Skeletal muscle tissue (tissue), 4 donors: ENCODE results near the gene DRAXIN. TPM values are rescaled to one million over a fixed set of nuclear protein-coding genes. Genes with fewer than 3 reads are reported as not detected.

Source experiments
- H3K27ac ChIP-seq: one replicate; pipeline ENCODE4 v1.7.0; 2013; ENCODE audit warnings: mild to moderate bottlenecking, low read depth, low read length, inconsistent platforms
- H3K27me3 ChIP-seq, 3 donors: one replicate each; pipeline ENCODE4 v1.7.0; 2013; ENCODE audit warnings: low read length in 3 of 3; ENCODE audit not compliant: control insufficient read depth in 3 of 3, insufficient read depth in 3 of 3
- H3K36me3 ChIP-seq, 3 donors: one replicate each; pipeline ENCODE4 v1.7.0; 2013; ENCODE audit warnings: low read length in 3 of 3; ENCODE audit not compliant: control insufficient read depth in 3 of 3, insufficient read depth in 3 of 3
- H3K4me1 ChIP-seq, 3 donors: one replicate each; pipeline ENCODE4 v1.7.0; 2013; ENCODE audit warnings: low read length in 3 of 3, mild to moderate bottlenecking in 3 of 3; ENCODE audit not compliant: control insufficient read depth in 3 of 3, insufficient read depth in 3 of 3
- H3K4me3 ChIP-seq, 3 donors: one replicate each; pipeline ENCODE4 v1.7.0; 2013; ENCODE audit warnings: low read length in 3 of 3
- H3K9ac ChIP-seq, 3 donors: one replicate each; pipeline ENCODE4 v1.7.0; 2013; ENCODE audit warnings: low read length in 3 of 3, mild to moderate bottlenecking in 3 of 3, moderate library complexity in 2 of 3, low read depth in 1 of 3
- H3K9me3 ChIP-seq, 3 donors: one replicate each; pipeline ENCODE4 v1.7.0; 2013; ENCODE audit warnings: low read length in 3 of 3; ENCODE audit not compliant: control insufficient read depth in 3 of 3
- total RNA-seq: library from RNA; depleted of rRNA; stranded (reverse); fragments of >200 nt; gene quantifications from one replicate; pipeline ENCODE4 v1.2.3, GENCODE V29; 2014
- donor health status: Osteomylitis.

Gene DRAXIN
- total RNA-seq, 1 donor from 2014 or later: not detected

- Histone ChIP-seq H3K4me1 (peaks cover 0 to 4% (median 3%) of the 10 kb centered on the region in 3 donors), H3K36me3 (no peaks in the 10 kb centered on the region), H3K27ac (no peak overlapping the region), H3K9ac (no peak overlapping the region), H3K4me3 (no peak overlapping the region), H3K9me3 (no peaks in the 10 kb centered on the region), H3K27me3 (peaks cover 12 to 24% (median 20%) of the 10 kb centered on the region in 3 donors)
These were observed 74.3 kb downstream of the DRAXIN start for GRCh38 chr1:11765661-11766428.

GRCh38 chr1:11766429-11766776, 74.9 kb downstream of the DRAXIN start:
- peaks cover 8 to 20% (median 15%) of the 10 kb centered on the region in 3 donors for H3K27me3 ChIP-seq

DNA sequence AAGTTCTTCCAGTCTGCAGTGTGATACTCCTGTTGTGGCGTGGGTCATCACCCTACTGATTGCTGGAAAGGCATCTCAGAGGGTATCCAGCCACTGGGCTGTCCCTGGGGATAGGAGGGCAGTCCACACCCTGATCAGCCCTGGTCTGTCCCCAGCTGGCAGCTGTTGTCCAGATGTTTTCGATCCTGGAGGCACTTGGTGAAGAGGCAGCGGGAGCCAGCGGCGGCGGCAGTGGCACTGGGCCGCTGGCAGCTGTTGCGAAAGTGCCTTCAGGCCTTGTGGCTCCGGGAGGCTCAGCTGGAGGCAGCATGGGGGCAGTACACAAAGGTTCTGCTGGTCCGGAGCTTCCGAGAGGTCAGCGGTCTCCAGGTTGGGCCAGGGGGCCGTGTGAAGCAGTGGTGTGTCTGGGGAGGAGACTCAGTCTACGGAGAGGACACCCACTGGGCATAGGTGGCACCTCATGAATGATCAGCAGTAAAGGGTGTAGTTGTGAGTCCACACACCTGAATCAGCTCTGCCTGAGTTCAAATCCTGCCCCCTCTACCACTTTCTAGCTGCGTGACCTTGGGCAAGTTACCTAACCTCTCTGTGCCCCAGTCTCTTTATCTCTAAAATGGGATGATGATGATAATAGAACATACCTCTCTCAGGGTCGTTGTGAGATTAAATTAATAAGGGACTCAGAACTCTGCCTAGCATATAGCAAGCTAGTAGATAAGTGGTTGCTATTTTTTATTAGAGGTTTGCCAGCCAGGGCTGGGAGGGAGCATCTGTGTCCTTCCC, 76.6 kb downstream of the DRAXIN start:
- Histone ChIP-seq H3K27ac (no peak overlapping the region), H3K4me1 (no peaks in the 10 kb centered on the region), H3K9me3 (no peaks in the 10 kb centered on the region), H3K4me3 (no peak overlapping the region), H3K9ac (no peak overlapping the region), H3K36me3 (no peaks in the 10 kb centered on the region), H3K27me3 (peaks cover 0 to 4% (median 0%) of the 10 kb centered on the region in 3 donors)

More at GRCh38 chr1:11766429-11766776, 74.9 kb downstream of the DRAXIN start:
- peaks cover 0 to 4% (median 3%) of the 10 kb centered on the region in 3 donors for H3K4me1 ChIP-seq
- no peaks in the 10 kb centered on the region for H3K36me3 ChIP-seq
- H3K9ac ChIP-seq: no peak overlapping the region
- H3K9me3 ChIP-seq: no peaks in the 10 kb centered on the region
- H3K27ac ChIP-seq: no peak overlapping the region
- no peak overlapping the region for H3K4me3 ChIP-seq

- no peak overlapping the region for H3K27ac ChIP-seq
- no peaks in the 10 kb centered on the region for H3K9me3 ChIP-seq
- no peaks in the 10 kb centered on the region for H3K4me1 ChIP-seq
- no peak overlapping the region for H3K4me3 ChIP-seq
- no peaks in the 10 kb centered on the region for H3K36me3 ChIP-seq
- no peak overlapping the region for H3K9ac ChIP-seq
- H3K27me3 ChIP-seq: no peaks in the 10 kb centered on the region
These were observed 77.3 kb downstream of the DRAXIN start for GRCh38 chr1:11768821-11769220.

DNA sequence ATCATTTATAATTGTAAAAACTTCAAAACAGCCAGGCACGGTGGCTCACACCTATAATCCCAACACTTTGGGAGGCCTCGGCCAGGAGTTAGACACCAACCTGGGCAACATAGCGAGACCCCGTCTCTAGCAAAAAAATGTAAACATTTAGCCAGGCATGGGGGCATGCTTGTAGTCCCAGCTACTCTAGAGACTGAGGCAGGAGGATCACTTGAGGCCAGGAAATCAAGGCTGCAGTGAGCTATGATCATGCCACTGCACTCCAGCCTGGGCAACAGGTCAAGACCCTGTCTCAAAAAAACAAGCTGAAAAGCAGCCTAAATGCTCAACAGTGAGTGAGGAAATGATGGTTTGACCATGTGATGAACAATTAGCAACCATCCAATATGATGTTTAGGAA, 77.8 kb downstream of the DRAXIN start:
- no peaks in the 10 kb centered on the region for H3K27me3 ChIP-seq
- no peaks in the 10 kb centered on the region for H3K36me3 ChIP-seq
- no peak overlapping the region for H3K27ac ChIP-seq
- no peaks in the 10 kb centered on the region for H3K4me1 ChIP-seq
- no peaks in the 10 kb centered on the region for H3K9me3 ChIP-seq
- no peak overlapping the region for H3K4me3 ChIP-seq
- no peak overlapping the region for H3K9ac ChIP-seq

- Histone ChIP-seq H3K27ac (no peak overlapping the region), H3K36me3 (no peaks in the 10 kb centered on the region), H3K27me3 (no peaks in the 10 kb centered on the region), H3K4me1 (no peaks in the 10 kb centered on the region), H3K4me3 (no peak overlapping the region), H3K9me3 (no peaks in the 10 kb centered on the region), H3K9ac (no peak overlapping the region)
These were observed 78.5 kb downstream of the DRAXIN start for GRCh38 chr1:11770011-11770410.

DNA sequence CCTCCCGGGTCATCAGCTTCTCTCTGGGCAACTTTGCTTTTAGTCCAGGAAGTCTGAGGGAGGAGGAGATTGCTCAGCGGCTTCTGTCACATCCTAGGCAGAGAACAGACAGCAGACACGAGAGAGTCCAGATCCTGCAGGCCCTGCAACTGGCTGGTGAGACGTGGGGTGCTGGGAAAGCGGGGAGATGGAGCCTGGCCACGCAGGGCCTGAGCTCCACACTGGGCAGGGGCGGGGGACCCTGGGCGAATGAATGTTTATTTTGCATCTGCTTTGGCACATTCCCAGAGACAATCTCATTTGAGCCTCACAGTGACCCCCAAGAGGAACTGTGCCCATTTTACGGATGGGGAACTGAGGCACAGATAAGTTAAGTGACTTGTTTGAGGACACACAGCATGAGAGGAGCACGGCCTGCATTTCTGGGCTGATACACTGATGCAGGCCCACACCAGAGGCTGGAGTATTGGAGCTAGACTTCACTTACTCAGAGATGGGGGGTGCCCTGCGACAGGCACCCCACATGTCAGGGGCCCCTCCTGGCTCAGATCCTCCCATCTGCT, 80.1 kb downstream of the DRAXIN start:
- H3K9me3 ChIP-seq: no peaks in the 10 kb centered on the region
- no peak overlapping the region for H3K4me3 ChIP-seq
- no peaks in the 10 kb centered on the region for H3K4me1 ChIP-seq
- no peaks in the 10 kb centered on the region for H3K36me3 ChIP-seq
- H3K27me3 ChIP-seq: no peaks in the 10 kb centered on the region
- no peak overlapping the region for H3K27ac ChIP-seq
- no peak overlapping the region for H3K9ac ChIP-seq

DNA sequence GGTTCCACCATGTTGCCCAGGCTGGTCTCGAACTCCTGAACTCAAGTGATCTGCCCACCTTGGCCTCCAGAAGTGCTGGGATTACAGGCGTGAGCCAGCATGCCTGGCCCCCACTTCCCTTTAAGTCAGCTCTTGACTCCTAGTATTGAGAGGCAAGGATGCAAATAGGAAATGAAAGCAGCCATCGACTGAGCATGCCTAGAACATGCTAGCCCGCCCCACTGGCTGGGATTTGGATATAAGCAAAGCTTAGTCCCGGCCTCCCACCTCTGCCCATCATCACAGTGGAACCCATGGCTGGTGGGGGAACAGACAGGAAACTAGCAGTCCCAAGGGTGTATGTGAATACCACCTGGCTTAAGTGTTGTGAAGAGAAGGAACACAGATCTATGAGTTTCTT, 80.9 kb downstream of the DRAXIN start:
- Histone ChIP-seq H3K4me3 (no peak overlapping the region), H3K9ac (no peak overlapping the region), H3K36me3 (no peaks in the 10 kb centered on the region), H3K27me3 (no peaks in the 10 kb centered on the region), H3K27ac (no peak overlapping the region), H3K9me3 (no peaks in the 10 kb centered on the region), H3K4me1 (no peaks in the 10 kb centered on the region)

GRCh38 chr1:11774753-11775152, 83.2 kb downstream of the DRAXIN start:
- Histone ChIP-seq H3K27me3 (no peaks in the 10 kb centered on the region), H3K36me3 (no peaks in the 10 kb centered on the region), H3K4me1 (no peaks in the 10 kb centered on the region), H3K9me3 (no peaks in the 10 kb centered on the region), H3K9ac (no peak overlapping the region), H3K4me3 (no peak overlapping the region), H3K27ac (no peak overlapping the region)
